GM12864 (cell line): ENCODE data around the gene CC2D2B.
A peak's percentile ranks its signal among the peaks of the same experiment; 100 is the strongest.
"Not testable (repeated sequence)": the region's sequence is repeated elsewhere in the genome, so short reads cannot be mapped to it uniquely, and the experiment has no call there.

Source experiments
- DNase-seq: peaks from one replicate; pipeline ENCODE4 v3.0.0-alpha.2; 2011; ENCODE audit warnings: low read depth
- H3K4me3 ChIP-seq: 2 replicates; pipeline ENCODE4 v1.5.1; 2011; ENCODE audit warnings: mild to moderate bottlenecking, low read depth, low read length, control low read depth
- TF ChIP-seq, protein P1 (sequence below): IDR thresholded peaks from 2 replicates; pipeline ENCODE4 v1.5.1; 2011; ENCODE audit warnings: low read depth, mild to moderate bottlenecking, moderate library complexity, low read length, control low read depth, inconsistent platforms; ENCODE audit errors: missing control alignments

CC2D2B gene

DNA sequence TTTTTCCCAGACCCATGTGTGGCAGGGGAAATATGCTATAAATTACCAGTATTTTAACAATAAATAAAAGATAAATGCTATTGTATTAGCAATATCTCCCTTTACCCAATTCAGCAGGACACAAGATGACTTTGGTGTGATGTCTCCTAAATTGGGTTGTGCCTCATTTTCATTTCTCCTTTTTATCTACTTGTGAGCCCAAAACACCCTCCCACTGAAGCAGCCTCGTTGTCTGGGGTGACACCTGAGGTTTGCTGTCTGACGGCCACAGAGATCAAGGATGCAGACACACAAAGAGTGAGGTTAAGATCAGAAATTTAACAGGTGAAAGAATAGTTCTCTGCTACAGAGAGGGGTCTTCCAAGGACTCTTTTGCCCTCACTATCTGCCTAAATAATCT lies 27.1 kb upstream of the CC2D2B start:
- no peak overlapping the region for H3K4me3 ChIP-seq
- DNase-seq, result peak; percentile 31
- TF ChIP-seq, protein P1, sequence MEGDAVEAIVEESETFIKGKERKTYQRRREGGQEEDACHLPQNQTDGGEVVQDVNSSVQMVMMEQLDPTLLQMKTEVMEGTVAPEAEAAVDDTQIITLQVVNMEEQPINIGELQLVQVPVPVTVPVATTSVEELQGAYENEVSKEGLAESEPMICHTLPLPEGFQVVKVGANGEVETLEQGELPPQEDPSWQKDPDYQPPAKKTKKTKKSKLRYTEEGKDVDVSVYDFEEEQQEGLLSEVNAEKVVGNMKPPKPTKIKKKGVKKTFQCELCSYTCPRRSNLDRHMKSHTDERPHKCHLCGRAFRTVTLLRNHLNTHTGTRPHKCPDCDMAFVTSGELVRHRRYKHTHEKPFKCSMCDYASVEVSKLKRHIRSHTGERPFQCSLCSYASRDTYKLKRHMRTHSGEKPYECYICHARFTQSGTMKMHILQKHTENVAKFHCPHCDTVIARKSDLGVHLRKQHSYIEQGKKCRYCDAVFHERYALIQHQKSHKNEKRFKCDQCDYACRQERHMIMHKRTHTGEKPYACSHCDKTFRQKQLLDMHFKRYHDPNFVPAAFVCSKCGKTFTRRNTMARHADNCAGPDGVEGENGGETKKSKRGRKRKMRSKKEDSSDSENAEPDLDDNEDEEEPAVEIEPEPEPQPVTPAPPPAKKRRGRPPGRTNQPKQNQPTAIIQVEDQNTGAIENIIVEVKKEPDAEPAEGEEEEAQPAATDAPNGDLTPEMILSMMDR, result no peak

DNA sequence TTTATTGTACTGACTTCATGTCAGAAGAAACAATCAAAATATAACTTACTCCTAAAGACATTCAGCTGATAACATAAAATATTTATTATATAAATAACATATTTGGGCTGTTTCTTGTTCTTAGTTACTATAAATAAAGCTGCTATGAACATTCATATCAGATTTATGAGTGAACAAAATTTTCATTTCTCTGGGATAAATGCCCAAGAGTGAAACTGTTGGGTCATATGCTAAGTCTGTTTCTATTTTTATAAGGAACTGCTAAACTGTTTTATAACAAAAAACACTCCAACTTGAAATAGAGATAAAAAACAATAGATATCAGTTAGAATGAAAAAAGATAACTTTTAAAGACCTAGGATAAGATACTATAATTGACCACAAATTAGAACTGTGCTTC lies 26.5 kb upstream of the CC2D2B start:
- TF ChIP-seq, protein P1, result no peak
- no peak overlapping the region for H3K4me3 ChIP-seq
- no peak for DNase-seq

DNA sequence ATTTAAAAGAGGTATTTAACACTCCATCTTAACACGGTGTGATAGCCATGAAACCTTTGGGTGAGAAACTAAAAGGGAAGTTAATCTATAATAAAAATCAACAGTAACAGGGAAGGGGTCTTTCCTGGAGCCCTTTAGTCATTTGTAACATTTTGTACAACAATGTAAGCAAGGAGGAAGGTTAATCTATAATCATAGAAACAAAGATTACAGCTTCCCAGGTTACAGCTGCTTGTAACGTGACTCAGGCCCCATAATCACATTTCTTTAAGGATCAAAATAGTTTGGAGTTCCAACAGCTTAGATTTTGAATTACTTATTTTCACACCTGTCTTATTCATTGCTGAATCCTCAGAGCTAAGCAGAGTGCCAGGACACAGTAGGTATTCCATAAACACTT lies 17.9 kb upstream of the CC2D2B start:
- TF ChIP-seq, protein P1, result no peak
- H3K4me3 ChIP-seq, result no peak overlapping the region

DNA sequence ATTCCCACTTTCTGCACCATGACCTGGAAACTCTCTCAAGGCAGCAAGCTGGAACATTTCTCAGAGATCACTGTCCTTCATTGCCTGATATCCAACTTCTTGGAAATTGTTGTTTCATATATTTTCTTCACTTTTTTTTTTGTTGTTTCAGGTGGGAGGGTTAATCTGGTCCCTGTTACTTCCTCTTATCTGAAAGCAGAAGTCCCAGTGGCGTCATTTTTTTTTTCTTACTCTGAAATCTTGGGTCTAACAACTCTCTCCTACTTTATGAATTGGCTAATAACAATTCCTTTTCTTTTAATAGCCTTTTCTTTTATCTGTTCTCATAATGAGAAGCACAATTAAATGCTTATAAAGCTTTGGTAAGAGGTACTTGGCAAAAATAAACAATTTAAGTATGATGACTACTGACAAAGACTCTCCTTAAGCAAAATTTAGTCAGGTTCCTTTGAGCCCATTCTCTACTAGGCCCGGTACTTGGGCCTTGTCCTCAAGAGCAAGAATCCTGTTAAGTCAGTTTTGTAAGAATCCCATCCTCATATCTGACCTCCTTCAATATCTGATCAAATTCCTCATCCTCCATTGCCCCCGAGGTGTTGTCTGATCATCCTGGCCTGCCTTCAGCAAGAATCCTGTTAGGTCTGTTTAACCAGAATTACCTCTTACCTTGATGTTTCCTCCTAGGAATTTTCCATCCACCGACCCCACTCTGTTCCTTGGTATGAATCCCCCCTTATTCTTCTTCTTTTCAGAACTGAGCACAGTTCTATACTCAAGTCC lies 11.5 kb upstream of the CC2D2B start:
- no peak for DNase-seq
- H3K4me3 ChIP-seq, result no peak overlapping the region
- TF ChIP-seq, protein P1, result no peak

More for the DNA sequence above, 17.9 kb upstream of the CC2D2B start:
- DNase-seq, result no peak

DNA sequence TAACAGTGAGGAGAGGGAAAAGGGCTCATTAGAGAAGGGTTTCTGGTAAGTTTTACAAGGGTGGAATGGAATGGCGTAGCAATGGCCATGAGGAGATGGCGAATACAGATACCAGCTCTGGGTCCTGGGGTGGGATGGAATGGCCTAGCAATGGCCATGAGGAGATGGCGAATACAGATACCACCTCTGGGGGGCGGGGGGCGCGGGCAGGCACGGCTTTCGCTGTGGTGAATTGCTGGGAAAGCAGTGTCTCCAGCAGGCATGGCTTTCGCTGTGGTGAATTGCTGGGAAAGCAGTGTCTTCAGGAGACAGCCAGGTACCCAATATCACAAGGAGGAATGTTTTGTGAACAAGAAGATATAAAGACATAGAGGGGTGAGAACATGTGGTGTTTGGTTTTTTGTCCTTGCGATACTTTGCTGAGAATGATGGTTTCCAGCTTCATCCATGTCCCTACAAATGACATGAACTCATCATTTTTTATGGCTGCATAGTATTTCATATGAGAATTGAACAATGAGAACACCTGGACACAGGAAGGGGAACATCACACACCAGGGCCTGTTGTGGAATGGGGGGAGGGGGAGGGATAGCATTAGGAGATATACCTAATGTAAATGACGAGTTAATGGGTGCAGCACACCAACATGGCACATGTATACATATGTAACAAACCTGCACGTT lies 1.7 kb upstream of the CC2D2B start:
- not testable (repeated sequence) for DNase-seq

DNA sequence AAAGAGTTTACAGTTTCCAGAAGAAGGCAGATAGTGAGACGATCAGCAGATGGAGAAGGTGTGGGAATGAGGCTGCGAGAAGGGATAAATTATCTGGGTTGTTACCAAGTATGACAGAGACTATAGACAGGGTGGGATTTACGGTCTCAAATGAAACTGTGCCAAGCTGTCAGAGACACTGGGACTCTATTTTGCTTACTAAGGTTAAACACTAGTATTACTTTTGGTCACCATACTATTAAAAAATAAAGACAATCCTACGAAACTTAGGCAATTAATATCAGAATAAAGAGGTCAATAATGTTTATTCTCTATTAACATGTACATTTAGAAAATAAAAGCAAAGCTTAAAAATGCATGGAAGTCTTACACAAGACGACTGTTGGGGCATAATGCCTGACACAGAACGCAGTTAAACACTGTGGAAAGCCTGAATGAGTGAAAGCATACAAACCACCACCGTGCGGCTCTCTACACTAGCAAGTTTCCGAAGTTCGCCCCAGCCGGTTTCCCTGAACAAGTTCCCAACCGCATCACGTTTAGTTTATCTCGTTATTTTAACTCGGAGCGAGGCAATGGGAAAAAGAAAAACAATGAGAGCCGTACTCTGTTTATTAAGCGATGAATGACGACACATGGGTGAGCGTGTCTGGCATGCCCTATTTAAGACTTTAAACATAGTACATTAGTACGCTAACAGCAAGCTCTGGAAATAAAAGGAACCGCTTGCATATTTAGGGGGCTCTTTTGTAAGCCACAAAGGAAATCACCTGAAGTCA lies 909 bp upstream of the CC2D2B start:
- TF ChIP-seq, protein P1, result peak; percentile 33
- DNase-seq, result peak; percentile 16
- H3K4me3 ChIP-seq, result peak overlapping the region; percentile 94

More for the DNA sequence above, 1.7 kb upstream of the CC2D2B start:
- H3K4me3 ChIP-seq, result not testable (repeated sequence)

DNA sequence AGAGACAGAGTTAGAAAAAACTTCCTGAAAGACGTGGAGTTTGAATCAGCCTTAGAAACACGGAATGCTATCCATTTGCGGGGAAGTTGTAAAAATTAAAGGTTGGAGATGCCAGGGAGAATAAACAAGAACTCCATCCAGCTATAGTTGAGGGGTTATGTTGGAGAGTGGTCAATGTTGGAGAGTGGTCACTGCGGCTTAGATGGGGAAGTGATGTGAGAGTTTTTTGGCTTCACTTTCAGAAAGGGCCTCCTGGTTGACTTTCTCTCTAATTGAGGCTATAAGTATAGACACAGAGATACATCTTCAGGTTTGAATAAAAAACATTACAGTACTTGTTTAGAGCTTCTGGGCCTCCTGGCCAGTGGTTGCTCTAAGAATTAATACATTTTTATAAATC lies 675 bp downstream of the CC2D2B start:
- no peak overlapping the region for H3K4me3 ChIP-seq
- TF ChIP-seq, protein P1, result no peak
- no peak for DNase-seq
